Measurements from ENCODE around the gene ATXN1.
"Not testable (repeated sequence)": the region's sequence is repeated elsewhere in the genome, so short reads cannot be mapped to it uniquely, and the experiment has no call there.

The ATXN1 gene

GRCh38 chr6:16398587-16398986, 362.7 kb downstream of the ATXN1 start:
- no peak for DNase-seq

- DNase-seq = no peak
Observed at GRCh38 chr6:16397623-16398022, 363.6 kb downstream of the ATXN1 start.

GRCh38 chr6:16396497-16397319, 364.6 kb downstream of the ATXN1 start:
- no peak for DNase-seq

DNA sequence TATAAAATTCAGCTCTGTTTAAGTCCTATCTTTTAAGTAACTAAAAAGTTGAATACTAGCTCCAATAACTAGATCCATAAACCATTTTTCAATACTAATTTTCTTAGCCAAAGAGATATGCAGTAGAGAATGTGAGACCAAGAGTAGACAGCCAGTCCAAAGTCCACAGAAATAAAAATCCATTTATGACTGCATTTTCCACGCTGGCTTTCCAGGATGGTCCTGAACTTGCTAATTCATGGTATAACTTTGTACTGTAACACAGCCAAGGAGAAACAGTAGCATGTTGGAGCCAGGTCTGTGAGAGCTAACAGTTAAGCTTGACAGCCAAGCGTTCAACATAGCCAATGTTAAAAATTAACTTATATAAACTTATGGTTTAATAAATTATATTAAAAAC, 366.6 kb downstream of the ATXN1 start:
- no peak for DNase-seq

GRCh38 chr6:16393326-16393725, 367.9 kb downstream of the ATXN1 start:
- DNase-seq = no peak

DNA sequence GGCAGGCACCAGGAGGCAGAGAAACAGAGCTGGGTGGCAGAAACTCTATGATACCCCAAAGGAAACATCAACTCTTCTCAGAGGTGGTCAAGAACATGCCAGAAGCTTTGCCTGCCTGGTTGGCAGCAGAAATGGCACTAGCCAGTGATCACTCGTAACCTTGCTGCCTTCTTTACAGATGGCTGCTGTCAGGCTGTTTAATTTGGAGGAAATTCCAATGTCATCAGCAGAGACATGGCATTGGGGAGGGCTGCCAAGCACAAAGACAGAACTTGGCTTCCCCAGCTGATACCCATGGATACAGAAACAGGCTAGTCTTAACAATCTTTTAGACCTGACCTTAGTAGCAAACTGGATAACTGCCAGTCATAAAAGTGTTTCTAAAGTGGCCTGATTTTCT, 369.2 kb downstream of the ATXN1 start:
- no peak for DNase-seq

- no peak for DNase-seq
Observed at GRCh38 chr6:16391451-16391912, 369.8 kb downstream of the ATXN1 start.

GRCh38 chr6:16390909-16391450, 370.3 kb downstream of the ATXN1 start:
- DNase-seq = not testable (repeated sequence)

DNA sequence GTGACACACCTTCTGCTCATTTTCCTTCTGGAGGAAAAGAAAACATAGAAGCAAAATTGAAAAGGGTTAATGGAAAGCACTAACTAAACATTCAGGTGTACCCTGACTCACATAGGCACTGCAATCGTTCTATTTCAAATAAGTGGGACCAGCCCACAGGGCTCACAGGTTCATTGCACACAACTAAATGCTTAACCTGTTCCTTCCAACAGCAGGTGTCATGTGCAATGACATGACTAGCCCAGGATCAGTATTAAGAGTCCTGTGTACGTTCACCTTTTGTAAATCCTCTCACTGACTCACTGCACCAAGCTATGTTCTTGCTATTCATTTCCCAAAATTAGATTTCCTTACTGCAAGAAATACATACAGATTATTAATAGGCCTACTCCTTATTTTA, 371.6 kb downstream of the ATXN1 start:
- DNase-seq = no peak

DNA sequence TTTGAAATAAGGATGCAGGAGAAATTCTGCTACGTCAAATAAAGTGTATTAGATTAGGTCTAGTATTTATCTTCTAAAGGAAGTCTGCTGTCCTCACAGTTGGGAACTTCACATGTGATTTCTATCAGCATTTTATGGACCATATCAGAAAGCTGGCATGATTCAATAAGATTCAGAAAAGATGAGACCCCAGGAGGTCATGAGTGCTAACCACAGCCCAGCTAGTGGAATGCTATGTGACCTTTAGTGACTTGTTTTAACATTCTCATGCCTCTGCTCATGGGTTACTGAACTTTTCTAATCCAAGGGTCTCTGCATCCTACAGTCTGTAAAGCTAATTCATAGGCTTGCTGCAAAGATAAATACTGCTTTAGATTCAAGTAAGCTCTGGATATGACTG, 372.8 kb downstream of the ATXN1 start:
- DNase-seq = no peak

GRCh38 chr6:16386057-16386456, 375.2 kb downstream of the ATXN1 start:
- DNase-seq = no peak

DNA sequence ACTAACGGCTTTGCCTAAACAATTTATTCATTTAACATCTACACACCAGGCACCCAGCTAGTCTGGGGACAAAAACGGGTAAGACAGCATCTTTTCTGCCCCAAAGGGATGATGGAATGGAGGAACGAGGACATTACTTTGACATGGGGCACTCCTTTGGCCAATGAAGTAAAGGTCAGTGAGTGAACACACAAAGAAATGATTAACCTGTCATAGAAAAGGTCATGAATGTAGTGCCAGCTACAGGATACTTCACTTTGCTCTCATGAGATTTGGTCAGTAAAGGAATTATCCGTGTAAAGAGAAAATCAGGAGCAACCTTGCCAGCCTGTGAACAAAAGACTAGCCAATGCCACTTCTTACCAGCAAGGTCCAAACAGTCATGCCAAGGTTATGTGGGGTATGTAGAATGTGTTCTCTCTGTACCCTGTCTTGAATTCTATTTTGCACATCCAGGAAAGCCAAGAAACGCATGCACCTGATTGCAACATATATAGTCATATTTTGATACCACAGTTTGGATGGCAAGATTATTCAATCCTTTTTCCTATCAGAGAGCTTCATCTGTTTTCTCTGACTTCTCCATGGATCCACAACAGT, 377.6 kb downstream of the ATXN1 start:
- DNase-seq = no peak

GRCh38 chr6:16381968-16382367, 379.3 kb downstream of the ATXN1 start:
- not testable (repeated sequence) for DNase-seq

- DNase-seq = no peak
Observed at GRCh38 chr6:16380220-16380809, 380.9 kb downstream of the ATXN1 start.

- not testable (repeated sequence) for DNase-seq
Observed at GRCh38 chr6:16378360-16378759, 382.9 kb downstream of the ATXN1 start.

GRCh38 chr6:16377470-16377869, 383.8 kb downstream of the ATXN1 start:
- no peak for DNase-seq

GRCh38 chr6:16375843-16376242, 385.4 kb downstream of the ATXN1 start:
- DNase-seq = no peak

DNA sequence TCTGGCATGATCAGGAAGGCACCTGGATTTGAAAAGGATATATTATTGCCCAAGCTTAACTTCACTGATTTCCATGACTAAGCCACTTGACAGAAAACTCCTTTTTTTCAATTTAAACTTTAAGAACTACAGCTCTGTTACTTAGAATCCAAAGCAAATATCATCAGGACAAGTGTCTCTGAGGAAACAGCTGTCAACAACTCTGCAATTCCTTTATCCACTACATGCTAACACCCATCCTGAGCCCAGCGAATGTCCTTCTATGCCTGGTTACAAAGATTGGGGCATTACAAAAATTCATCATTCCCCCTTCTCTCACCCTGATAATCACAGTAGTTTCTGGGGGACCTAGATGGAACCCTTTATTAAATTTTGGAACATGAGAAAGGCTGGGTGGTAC, 386.1 kb downstream of the ATXN1 start:
- no peak for DNase-seq

DNA sequence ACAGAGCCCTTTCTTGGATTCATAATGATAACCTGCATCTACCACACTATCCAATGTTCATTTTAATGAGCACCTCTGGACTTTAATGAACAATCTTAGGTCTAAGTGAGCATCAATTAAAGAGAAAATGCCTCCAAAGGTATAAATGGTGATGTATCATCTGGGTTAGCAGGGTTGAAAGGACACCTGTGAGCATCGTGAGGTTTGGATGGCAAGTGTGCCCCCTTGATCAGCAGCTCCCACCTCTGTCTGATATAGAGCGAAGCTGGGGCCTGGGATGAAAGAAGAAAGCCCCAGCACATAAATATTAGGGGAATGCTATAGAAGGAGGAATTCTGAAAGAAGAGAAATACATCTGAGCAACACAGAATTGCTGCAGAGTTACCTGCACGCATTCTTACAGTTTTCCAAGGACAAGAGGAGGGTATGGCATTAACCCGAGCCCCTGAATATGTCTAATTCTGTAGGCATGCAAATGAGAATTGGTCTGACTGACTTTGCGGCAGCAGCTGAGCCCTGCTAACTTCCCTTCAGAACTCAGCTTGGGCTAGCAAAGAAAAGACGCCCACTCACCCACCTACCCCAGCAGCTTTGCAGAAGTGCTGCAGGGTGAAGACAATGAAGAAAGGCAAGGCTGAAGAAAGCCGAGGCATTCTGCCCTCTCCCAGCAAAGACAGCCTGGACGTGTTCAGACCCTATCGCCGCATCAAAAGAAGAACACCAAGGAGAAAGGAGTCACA, 386.6 kb downstream of the ATXN1 start:
- no peak for DNase-seq

DNA sequence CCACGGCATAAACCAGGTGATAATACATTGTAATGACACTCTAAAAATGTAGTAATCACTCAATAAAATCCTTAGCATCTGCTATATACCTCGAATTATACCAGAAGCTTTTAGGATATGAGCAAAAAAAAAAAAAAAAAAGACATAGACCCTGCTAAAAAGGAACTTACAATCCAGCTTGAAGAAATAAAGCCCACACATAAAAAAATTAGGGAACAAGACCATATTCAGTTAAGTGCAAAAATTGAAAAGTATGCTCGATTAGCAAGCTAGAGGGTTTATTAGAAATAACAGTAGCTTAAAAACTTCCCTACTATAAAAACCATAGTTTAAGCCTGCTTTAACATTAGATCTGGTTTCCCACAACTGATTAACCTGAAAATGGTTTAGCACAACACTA, 387.2 kb downstream of the ATXN1 start:
- DNase-seq = no peak

DNA sequence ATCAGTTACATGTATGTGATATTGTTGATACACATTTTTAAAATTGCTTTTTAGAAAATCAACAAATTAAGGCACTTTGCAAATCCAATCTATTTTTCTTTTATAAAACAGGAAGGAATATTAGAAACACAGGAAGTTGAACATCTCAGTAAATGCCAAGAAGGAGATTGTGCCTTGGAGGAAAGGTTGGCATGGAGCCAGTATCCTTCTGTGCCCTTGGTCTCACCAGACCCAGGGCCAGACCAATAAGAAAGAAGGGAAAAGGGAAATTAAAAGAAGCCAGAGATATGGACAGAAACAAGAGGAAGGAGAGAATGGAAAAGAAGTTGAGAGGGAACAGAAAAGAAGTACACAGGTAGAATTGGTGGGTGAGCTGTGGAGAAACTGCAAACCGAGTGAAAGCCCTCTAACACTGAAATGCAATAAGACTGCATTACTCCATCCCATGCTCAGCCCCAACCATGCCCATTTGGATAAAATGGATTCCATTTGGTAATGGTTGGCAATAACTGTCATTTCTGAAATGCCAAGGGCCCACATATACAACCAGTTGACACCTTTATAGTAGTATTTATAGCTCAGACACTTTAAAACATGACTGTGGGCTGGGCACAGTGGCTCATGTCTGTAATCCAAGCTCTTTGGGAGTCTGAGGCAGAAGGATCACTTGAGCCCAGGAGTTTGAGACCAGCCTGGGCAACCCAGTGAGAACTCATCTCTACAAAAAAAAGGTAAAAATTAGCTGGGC, 389.1 kb downstream of the ATXN1 start:
- no peak for DNase-seq

DNA sequence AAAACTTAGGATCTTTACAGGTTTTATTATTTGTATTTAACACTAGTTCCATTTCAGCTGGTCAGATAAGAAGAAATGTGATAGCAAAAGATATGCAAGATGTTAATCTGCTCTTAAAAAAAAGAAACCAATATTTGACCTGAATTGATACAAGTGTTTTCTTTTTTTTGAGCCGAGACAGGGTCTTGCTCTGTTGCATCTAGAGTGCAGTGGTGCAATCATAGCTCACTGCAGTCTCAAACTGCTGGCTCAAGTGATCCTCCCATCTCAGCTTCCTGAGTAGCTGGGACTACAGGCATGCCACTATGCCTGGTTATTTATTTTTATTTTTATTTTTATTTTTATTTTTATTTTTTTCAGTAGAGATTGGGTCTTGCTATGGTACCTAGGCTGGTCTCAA, 389.9 kb downstream of the ATXN1 start:
- no peak for DNase-seq

Measured in NCI-H1930 (cell line).